Nucleus accumbens (tissue), 56 donors: ENCODE data around the gene OR4A16.

ENCODE experiments used
- DNase-seq, 56 donors: peaks; one replicate each; lab custom pipeline; 2025; lab: John Stamatoyannopoulos, UW

Gene OR4A16, protein sequence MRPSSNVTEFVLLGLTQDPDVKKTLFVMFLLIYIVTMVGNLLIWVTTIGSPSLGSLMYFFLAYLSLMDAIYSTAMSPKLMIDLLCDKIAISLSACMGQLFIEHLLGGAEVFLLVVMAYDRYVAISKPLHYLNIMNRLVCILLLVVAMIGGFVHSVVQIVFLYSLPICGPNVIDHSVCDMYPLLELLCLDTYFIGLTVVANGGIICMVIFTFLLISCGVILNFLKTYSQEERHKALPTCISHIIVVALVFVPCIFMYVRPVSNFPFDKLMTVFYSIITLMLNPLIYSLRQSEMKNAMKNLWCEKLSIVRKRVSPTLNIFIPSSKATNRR

DNA sequence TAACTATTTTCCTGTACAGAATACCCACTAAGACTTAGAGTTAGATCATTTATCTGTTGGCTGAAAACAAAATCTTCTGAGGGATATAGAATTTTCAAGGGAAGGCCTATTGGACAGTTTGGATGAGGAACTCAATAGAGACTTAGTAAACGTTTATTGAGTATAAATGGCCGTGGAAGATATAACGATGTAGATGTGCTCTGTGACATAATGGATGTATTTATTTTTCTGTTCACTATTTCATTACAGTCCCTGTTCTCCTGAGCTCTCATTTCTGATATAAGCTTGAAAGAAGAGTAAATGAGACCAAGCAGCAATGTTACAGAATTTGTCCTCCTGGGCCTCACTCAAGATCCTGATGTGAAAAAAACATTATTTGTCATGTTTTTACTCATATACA lies at the start of gene OR4A16:
Gene OR4A16 (plus strand): TSS at position 301 of the 400 bp plus-strand sequence. CDS start 0 bp downstream, at position 301.
- DNase-seq, result no peak

DNA sequence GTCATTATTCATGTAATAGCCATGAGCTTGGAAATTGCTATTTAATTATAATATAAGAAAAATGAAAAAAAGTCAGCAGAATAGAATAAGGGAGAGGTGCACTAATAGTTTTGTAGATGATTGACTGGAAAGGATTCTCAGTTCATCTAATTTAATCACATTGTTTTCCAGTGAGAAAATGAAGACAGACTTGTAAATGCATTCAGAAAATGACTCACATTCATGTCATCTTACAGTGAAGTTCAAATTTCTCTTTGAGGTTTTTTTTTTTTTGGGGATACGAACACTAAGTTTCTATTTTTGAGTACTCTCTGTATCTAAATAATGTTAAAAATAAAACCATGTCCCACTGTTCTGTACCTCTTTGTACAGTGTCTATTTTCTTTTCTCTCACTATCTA lies 18.5 kb upstream of the OR4A16 start:
- no peak for DNase-seq

DNA sequence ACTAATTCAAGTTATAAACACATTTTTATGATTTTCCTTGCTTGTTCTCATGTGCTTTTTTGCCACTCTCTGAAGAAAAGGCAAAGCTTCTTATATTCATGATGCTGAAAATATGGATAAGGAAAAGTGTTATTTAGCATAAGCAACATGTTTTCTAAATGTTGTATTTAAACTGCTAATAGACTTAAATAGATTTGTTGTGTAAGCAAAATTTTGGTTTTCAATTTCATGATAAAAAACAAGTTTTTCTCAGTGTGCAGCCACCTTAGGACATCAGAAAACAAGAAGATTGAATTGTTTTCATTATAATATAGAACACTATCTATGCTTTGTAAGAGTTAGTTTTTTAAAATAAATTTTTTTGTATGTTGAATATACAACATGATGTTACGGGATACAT lies 2.3 kb downstream of the OR4A16 start:
- DNase-seq, result no peak

DNA sequence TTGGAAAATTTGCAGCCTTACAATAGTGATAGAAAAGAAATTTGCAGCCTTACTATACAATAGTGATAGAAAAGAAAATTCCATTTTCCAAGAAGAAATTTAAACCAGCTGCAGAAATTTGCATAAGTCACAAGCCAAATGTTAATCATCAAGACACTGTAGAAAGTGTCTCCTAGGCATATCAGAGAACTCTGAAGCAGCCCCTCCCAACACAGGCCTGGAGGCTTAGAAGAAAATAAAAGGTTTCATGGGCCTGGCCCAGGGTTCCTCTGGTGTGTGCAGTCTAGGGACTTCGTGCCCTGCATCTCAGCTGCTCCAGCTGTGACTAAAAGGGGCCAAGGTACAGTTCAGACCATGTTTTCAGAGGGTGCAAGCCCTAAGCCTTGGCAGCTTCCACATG lies 6.0 kb downstream of the OR4A16 start:
- no peak for DNase-seq

DNA sequence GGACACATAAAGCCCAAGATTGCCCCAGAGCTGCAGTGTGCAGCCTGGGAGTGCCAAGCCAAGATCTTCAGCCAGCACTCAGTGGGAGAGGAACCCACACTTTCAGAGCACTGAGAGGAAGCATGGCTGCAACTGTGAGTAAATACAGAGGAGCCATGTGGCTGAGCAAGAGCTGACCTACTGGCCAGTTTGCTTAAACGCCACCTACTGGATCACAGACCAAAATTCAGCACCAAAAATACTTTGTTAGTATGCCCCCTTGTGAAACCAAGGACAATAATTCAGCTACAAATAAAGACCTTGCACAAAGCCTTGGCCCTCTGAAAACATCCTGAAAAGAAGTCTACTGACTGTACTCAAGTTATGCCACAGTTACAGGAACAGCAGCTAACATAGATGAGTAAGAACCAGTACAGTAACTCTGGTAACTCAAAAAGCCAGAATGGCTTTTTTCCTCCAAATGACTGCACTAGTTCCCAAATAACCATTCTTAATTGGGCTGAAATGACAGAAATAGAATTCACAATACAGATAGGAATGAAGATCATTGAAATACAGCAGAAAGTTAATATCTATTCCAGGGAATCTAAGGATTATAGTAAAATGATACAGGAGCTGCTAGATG lies 14.7 kb downstream of the OR4A16 start:
- no peak for DNase-seq

DNA sequence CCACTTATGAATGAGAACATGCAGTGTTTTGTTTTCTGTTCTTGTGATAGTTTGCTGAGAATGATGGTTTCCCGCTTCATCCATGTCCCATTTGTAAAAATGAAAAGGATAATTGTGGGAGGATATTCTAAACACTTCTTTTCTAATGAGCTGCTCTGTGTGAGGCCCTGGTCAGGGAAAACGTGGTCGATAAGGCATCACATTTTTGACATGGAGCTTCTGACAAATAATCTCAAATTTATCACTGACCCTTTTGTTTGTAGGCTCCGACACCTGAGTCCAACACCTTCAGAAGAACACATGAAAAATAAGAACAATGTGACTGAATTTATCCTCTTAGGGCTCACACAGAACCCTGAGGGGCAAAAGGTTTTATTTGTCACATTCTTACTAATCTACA lies 24.7 kb downstream of the OR4A16 start, which contains the start of gene OR4A15:
Gene OR4A15 (plus strand): TSS at position 301 of the 400 bp plus-strand sequence. CDS start 0 bp downstream, at position 301.
- no peak for DNase-seq
